Thoracic aorta (tissue), 2 donors: ENCODE results near the gene DDX20. TPM values are rescaled to one million over a fixed set of nuclear protein-coding genes. Genes with fewer than 3 reads are reported as not detected.

Experiments
- ATAC-seq: fragments of 150-250 bp; one replicate; pipeline ENCODE4 v1.8.0; 2017; ENCODE audit warnings: low read depth; ENCODE audit not compliant: insufficient number of reproducible peaks, low FRiP score
- DNase-seq: peaks from one replicate; pipeline ENCODE4 v3.0.0-alpha.2; 2020; ENCODE audit warnings: low spot score
- H3K27ac ChIP-seq, 2 donors: fragments of 200-600 bp; sonication (generic); 1 replicate in 1 of 2; 2 replicates in 1 of 2; pipeline ENCODE4 v1.5.1; 2016; ENCODE audit warnings: mild to moderate bottlenecking in 2 of 2, moderate library complexity in 2 of 2
- H3K27me3 ChIP-seq: fragments of 200-600 bp; sonication (generic); replicated peaks from 2 replicates; pipeline ENCODE4 v1.6.0; 2016; ENCODE audit warnings: mild to moderate bottlenecking; ENCODE audit not compliant: insufficient read depth
- H3K36me3 ChIP-seq: fragments of 200-600 bp; sonication (generic); one replicate; pipeline ENCODE4 v1.5.1; 2016
- H3K4me1 ChIP-seq, 2 donors: fragments of 200-600 bp; sonication (generic); 1 replicate in 1 of 2; 2 replicates in 1 of 2; pipeline versions ENCODE4 v1.5.1 to v1.6.0; 2016; ENCODE audit warnings: low read depth in 2 of 2, mild to moderate bottlenecking in 1 of 2; ENCODE audit not compliant: control insufficient read depth in 1 of 2
- H3K4me3 ChIP-seq: fragments of 200-600 bp; sonication (generic); 2 replicates; pipeline ENCODE4 v1.5.1; 2016; ENCODE audit warnings: mild to moderate bottlenecking
- H3K9me3 ChIP-seq: fragments of 200-600 bp; sonication (generic); 2 replicates; pipeline ENCODE4 v1.5.1; 2016
- CTCF ChIP-seq: fragments of 200-600 bp; sonication (generic); IDR thresholded peaks from one replicate; pipeline ENCODE4 v1.5.1; 2019; ENCODE audit warnings: antibody characterized with exemption
- total RNA-seq, 2 donors: library from RNA; depleted of rRNA; stranded (reverse); fragments of >200 nt; gene quantifications; one replicate each; pipeline versions ENCODE4 v1.1.0 to v1.2.3, GENCODE V29; 2016

Gene DDX20
- total RNA-seq, 2 donors from 2014 or later, result 17.2 to 21.5 TPM

- H3K4me3 ChIP-seq, result no peak overlapping the region
- H3K4me1 ChIP-seq, result peaks cover 13 to 46% of the 10 kb centered on the region in 2 donors
- H3K27ac ChIP-seq, result no peak overlapping the region
- H3K9me3 ChIP-seq, result no peaks in the 10 kb centered on the region
- no peak for TF ChIP-seq CTCF
- H3K27me3 ChIP-seq, result no peaks in the 10 kb centered on the region
- ATAC-seq (no peak), DNase-seq (no peak)
- no peaks in the 10 kb centered on the region for H3K36me3 ChIP-seq
These were observed 19.7 kb upstream of the DDX20 start for GRCh38 chr1:111735858-111736544.

- no peak for ATAC-seq
- H3K4me1 ChIP-seq, result peaks cover 13 to 41% of the 10 kb centered on the region in 2 donors
These were observed 19.0 kb upstream of the DDX20 start for GRCh38 chr1:111736548-111737215.

GRCh38 chr1:111737216-111738132 lies 18.2 kb upstream of the DDX20 start:
- H3K36me3 ChIP-seq, result no peaks in the 10 kb centered on the region
- H3K4me3 ChIP-seq, result peak overlapping the region; percentile 78
- ATAC-seq (no peak), DNase-seq (no peak)
- no peaks in the 10 kb centered on the region for H3K9me3 ChIP-seq
- H3K4me1 ChIP-seq, result peaks cover 13 to 41% of the 10 kb centered on the region in 2 donors
- TF ChIP-seq CTCF, result no peak
- no peaks in the 10 kb centered on the region for H3K27me3 ChIP-seq
- peak overlapping the region; percentile 95 for H3K27ac ChIP-seq

More at GRCh38 chr1:111736548-111737215, 19.0 kb upstream of the DDX20 start:
- TF ChIP-seq CTCF, result no peak
- H3K4me3 ChIP-seq, result no peak overlapping the region
- no peak overlapping the region for H3K27ac ChIP-seq
- no peaks in the 10 kb centered on the region for H3K9me3 ChIP-seq
- H3K27me3 ChIP-seq, result no peaks in the 10 kb centered on the region
- H3K36me3 ChIP-seq, result no peaks in the 10 kb centered on the region
- DNase-seq, result no peak

- no peak for DNase-seq
- TF ChIP-seq CTCF, result no peak
- H3K9me3 ChIP-seq, result no peaks in the 10 kb centered on the region
- H3K4me3 ChIP-seq, result peak overlapping the region; percentile 78
- H3K36me3 ChIP-seq, result no peaks in the 10 kb centered on the region
- peaks cover 13 to 38% of the 10 kb centered on the region in 2 donors for H3K4me1 ChIP-seq
- H3K27ac ChIP-seq, result peak overlapping the region; percentile 95
- no peak for ATAC-seq
- no peaks in the 10 kb centered on the region for H3K27me3 ChIP-seq
These were observed 17.6 kb upstream of the DDX20 start for GRCh38 chr1:111738133-111738435.
